Osteoblast (primary cell): ENCODE data around the gene PFKL. TPM values are rescaled to one million over a fixed set of nuclear protein-coding genes. Genes with fewer than 3 reads are reported as not detected.

Source experiments
- DNase-seq: peaks from one replicate; pipeline ENCODE4 v3.0.0; 2011; ENCODE audit warnings: low spot score, mixed read lengths; ENCODE audit not compliant: insufficient read length; ENCODE audit errors: missing footprints
- H2AFZ ChIP-seq: 2 replicates; pipeline ENCODE4 v1.6.0; 2011; ENCODE audit warnings: mild to moderate bottlenecking, low read length
- H3K27ac ChIP-seq: 2 replicates; pipeline ENCODE4 v1.5.1; 2011; ENCODE audit warnings: mild to moderate bottlenecking, low read depth, low read length, moderate library complexity
- H3K27me3 ChIP-seq: 2 replicates; pipeline ENCODE4 v1.6.0; 2012; ENCODE audit warnings: mild to moderate bottlenecking, control low read depth, inconsistent platforms, low read length, moderate library complexity; ENCODE audit not compliant: insufficient read depth
- H3K36me3 ChIP-seq: 2 replicates; pipeline ENCODE4 v1.5.1; 2011; ENCODE audit warnings: mild to moderate bottlenecking, low read length, control low read depth, moderate library complexity; ENCODE audit not compliant: insufficient read depth
- H3K4me1 ChIP-seq: 2 replicates; pipeline ENCODE4 v1.5.1; 2011; ENCODE audit warnings: mild to moderate bottlenecking, low read length, control low read depth, moderate library complexity; ENCODE audit not compliant: insufficient read depth
- H3K4me2 ChIP-seq: 2 replicates; pipeline ENCODE4 v1.6.0; 2011; ENCODE audit warnings: mild to moderate bottlenecking, low read length; ENCODE audit not compliant: insufficient read depth
- H3K4me3 ChIP-seq: fragments of 200-600 bp; sonication (generic); 3 replicates; pipeline ENCODE4 v1.5.1; 2012; ENCODE audit warnings: mild to moderate bottlenecking, low read length, inconsistent platforms; ENCODE audit not compliant: insufficient read depth
- H3K79me2 ChIP-seq: 2 replicates; pipeline ENCODE4 v1.6.0; 2012; ENCODE audit warnings: mild to moderate bottlenecking, low read length, control low read depth, inconsistent platforms; ENCODE audit not compliant: insufficient read depth
- H3K9me3 ChIP-seq: 2 replicates; pipeline ENCODE4 v1.5.1; 2011; ENCODE audit warnings: low read depth, low read length, control low read depth
- H4K20me1 ChIP-seq: 2 replicates; pipeline ENCODE4 v1.6.0; 2012; ENCODE audit warnings: mild to moderate bottlenecking, low read length, control low read depth; ENCODE audit not compliant: insufficient read depth
- CTCF ChIP-seq: IDR thresholded peaks from 2 replicates; pipeline ENCODE4 v1.5.1; 2011; ENCODE audit warnings: mild to moderate bottlenecking, low read depth, low read length, moderate library complexity; ENCODE audit errors: extremely low read depth
- total RNA-seq: library from RNA; depleted of rRNA; stranded (reverse); fragments of >200 nt; gene quantifications from 2 replicates; pipeline ENCODE4 v1.2.3, GENCODE V29; 2012

Gene PFKL
- total RNA-seq, 1 donor, result 114 TPM

DNA sequence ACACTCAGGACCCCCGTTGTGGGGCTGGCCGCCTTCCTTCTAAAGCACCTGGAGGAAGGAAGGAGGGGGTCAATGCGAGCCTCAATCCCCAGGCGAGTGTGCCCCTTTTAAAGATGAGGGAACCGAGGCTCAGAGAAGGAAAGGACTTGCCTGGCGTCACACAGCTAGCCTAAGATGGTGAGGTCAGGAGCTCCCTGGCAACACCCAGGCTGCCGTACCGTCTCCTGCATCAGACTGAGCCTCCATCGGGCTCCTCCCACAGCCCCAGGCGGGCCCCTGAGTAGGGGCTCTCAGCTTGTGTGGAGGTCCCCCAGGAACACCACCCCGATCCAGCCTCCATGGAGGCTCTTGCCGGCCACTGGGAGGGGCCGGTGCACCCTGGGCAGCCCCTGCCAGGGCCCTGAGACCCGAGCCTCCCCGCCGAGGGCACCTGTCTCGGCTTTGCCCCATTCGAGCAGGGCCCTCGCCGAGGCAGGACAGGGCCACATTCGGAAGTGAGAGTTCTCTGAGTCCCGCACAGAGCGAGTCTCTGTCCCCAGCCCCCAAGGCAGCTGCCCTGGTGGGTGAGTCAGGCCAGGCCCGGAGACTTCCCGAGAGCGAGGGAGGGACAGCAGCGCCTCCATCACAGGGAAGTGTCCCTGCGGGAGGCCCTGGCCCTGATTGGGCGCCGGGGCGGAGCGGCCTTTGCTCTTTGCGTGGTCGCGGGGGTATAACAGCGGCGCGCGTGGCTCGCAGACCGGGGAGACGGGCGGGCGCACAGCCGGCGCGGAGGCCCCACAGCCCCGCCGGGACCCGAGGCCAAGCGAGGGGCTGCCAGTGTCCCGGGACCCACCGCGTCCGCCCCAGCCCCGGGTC is 14.5 kb upstream of the PFKL start, which contains the start of gene AIRE:
Gene AIRE, plus strand, starts transcription at position 739 of the 855 bp plus-strand sequence. CDS start 131 bp downstream, outside the sequence.
- no peaks in the 10 kb centered on the region for H3K36me3 ChIP-seq
- H3K4me1 ChIP-seq, result peaks cover 3% of the 10 kb centered on the region
- peak; percentile 95 for DNase-seq
- no peaks in the 10 kb centered on the region for H3K79me2 ChIP-seq
- no peak for TF ChIP-seq CTCF
- no peak within 1 kb of the TSS for H3K27ac ChIP-seq
- no peaks in the 10 kb centered on the region for H3K9me3 ChIP-seq
- peak within 1 kb of the TSS; percentile 37 for H3K4me3 ChIP-seq
- no peaks in the 10 kb centered on the region for H3K27me3 ChIP-seq
- H2AFZ ChIP-seq, result peak within 1 kb of the TSS; percentile 68
- H3K4me2 ChIP-seq, result peak within 1 kb of the TSS; percentile 39
- no peaks in the 10 kb centered on the region for H4K20me1 ChIP-seq

GRCh38 chr21:44286086-44286715 is 13.7 kb upstream of the PFKL start:
- Histone ChIP-seq H3K36me3 (no peaks in the 10 kb centered on the region), H3K27ac (no peak overlapping the region), H3K4me1 (peaks cover 3% of the 10 kb centered on the region), H4K20me1 (no peaks in the 10 kb centered on the region), H3K4me3 (no peak overlapping the region), H2AFZ (no peak overlapping the region), H3K79me2 (no peaks in the 10 kb centered on the region), H3K9me3 (no peaks in the 10 kb centered on the region), H3K4me2 (peak overlapping the region; percentile 39), H3K27me3 (no peaks in the 10 kb centered on the region)
- no peak for TF ChIP-seq CTCF
- no peak for DNase-seq

GRCh38 chr21:44286716-44287632 is 12.9 kb upstream of the PFKL start:
- H3K27ac ChIP-seq, result no peak overlapping the region
- peaks cover 3% of the 10 kb centered on the region for H3K4me1 ChIP-seq
- no peaks in the 10 kb centered on the region for H3K36me3 ChIP-seq
- peak; percentile 57 for DNase-seq
- no peak overlapping the region for H3K4me3 ChIP-seq
- H3K27me3 ChIP-seq, result no peaks in the 10 kb centered on the region
- H4K20me1 ChIP-seq, result no peaks in the 10 kb centered on the region
- no peak overlapping the region for H3K4me2 ChIP-seq
- no peaks in the 10 kb centered on the region for H3K9me3 ChIP-seq
- H2AFZ ChIP-seq, result no peak overlapping the region
- no peaks in the 10 kb centered on the region for H3K79me2 ChIP-seq
- TF ChIP-seq CTCF, result no peak
